8988T (cell line): Measurements from ENCODE around the gene CRIP1.

Source experiments
- DNase-seq: peaks from one replicate; pipeline ENCODE4 v3.0.0; 2011

Gene CRIP1

DNA sequence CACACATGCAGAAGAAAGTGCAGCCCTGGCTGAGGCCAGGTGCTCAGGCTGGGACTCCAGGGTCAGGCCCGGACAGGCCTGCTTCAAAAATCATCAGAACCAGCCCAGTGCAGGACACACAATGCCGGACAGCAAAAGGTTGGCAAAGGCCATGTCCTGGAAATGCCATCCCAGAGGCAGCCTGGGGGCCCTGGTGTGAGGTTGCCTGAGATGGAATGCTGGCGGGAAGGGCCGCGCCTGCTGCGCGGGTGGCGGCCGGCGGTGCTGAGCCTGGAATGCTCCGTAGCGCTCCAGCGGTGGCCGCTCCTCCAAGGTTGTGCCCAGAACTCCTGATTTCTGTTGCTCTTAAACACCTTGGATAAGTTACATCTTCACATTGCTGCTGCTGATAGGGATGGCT lies 33.7 kb upstream of the CRIP1 start:
- no peak for DNase-seq

DNA sequence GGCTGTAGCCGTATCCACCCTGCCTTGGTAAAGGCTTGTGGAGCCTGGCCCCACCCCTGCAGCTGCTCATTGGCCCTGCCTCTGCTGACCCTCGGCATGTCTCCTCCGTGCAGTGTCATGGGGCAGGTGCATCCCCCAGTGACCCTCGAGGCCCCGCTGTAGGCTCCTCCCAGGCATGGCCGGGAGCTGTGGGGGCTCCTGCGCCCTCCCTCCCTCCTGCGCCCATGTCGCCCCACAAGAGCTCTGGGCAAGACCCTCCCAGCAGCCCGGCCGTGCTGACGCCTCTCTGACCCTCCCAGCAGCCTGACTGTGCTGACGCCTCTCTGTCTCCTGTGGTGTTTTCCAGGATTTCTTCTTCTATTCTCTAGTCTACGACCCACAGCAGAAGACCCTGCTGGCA lies 32.8 kb upstream of the CRIP1 start:
- DNase-seq = no peak

DNA sequence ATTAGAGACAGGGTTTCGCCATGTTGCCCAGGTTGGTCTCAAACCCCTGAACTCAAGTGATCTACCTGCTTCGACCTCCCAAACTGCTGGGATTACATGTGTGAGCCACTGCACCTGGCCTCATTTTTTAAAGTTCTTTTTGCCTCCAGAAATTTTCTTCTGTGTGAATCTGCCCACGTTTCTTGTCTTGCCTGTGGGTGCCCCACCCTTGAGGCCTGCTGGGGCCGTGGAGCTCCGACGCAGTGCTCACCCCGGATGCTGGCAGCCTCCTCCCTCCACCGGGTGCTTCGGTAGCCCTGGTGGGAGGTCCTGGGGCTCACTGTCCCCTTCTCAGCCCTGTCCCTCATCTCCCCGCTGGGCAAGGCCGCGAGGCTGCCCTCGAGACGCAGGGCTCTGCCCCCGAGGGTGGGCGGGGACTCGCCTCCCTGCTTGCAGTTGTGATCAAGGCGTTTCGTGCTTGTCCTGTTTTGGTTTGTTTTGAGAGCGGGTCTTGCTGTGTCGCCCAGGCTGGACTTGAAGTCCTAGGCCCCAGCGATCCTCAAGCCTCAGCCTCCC lies 31.5 kb upstream of the CRIP1 start:
- no peak for DNase-seq

DNA sequence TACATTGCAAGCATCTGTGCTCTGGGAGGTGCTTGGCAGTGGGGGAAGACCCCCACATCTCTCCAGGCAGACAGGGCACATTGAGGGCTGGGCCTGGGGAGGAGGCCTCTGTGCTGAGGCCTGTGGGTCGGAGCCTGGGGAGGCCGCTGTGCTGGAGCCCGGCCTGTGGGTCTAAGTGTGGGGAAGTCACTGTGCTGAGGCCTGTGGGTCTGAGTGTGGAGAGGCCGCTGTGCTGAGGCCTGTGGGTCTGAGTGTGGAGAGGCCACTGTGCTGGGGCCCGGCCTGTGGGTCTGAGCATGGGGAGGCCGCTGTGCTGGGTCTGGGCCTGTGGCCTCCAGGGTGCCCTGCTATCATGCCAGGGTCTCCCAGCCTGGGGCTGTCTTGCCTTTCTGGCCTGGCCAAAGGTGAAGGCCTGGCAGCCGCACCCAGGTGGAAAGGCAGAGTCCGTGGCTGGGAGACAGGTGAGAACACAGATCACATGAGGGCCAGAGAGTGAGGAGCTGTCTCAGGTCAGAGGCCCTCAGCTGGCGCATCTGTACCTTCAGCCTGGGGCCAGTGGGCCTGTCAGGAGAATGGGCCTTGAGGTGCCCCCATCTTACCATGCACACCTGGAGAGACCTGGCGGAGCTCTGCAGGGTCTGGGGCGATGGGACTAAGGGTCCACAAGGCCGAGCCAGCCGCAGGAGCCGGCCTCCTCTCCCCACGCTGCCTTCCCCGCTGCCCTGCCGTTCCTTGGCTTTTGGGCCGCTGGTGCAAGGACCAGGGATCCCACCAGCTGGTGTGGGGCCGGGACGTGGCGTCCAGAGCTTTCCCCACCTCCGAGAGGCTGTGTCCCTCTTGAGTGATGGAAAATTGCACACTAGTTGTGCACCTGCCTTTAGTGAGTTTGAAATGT lies 30.7 kb upstream of the CRIP1 start:
- DNase-seq = no peak

DNA sequence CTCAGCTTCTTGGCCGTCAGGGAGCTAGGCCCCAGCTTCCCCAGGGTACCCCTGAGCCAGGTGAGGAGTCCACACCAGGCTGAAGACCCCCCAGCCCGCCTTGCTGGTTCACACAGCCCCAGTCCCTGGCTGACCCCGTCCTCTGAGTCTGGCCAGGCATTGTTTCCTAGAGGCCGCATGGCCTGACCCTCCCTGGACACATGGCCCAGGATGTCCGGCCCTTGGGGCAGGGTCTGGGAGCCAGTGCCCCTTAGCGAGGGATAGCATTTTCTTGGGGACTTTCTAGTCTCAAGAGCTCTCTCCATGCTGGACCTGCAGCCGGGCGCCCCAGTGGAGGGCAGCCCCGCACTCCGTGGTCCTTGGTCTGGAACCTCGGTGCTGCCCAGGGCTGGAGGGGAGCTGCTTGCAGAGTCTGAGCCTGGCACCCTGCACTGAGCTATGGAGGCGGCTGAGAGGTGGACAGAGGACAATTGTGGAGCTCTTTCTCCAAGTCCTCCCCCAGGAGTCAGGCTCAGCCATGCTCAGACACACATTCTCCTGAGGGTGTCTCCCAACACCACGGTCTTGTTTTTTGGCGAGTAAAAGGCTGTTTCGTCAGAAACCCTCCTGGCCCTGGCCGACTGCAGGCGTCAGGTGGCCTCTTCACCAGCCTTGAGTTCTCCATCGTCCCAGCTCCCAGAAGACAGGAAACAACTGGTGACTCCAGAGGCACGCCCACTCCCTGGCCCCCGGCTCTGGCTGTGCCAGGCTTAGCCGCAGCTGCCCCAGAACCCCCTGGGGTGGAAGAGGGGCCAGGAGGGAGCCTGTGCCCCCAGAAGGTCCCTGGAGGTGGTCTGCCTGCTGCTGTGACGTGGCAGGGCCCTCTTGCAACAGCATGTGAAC lies 29.7 kb upstream of the CRIP1 start:
- DNase-seq = no peak

DNA sequence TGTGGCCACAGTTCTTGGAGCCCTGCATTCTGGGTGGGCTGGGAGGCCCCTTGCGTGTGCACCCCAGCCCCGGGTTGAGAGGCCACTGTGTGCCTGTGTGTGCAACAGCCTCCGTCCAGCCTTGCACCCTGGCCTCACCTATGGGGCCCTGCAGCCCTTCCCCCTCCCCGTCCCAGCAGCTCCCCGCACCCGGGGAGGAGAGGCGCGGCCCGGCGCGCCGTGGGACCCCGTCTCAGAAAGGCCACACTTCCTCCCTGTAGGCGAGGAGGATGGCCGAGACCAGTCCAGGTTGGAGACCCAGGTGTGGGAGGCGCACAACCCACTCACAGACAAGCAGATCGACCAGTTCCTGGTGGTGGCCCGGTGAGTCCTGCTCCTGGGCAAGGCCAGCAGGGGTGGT lies 28.7 kb upstream of the CRIP1 start:
- no peak for DNase-seq

DNA sequence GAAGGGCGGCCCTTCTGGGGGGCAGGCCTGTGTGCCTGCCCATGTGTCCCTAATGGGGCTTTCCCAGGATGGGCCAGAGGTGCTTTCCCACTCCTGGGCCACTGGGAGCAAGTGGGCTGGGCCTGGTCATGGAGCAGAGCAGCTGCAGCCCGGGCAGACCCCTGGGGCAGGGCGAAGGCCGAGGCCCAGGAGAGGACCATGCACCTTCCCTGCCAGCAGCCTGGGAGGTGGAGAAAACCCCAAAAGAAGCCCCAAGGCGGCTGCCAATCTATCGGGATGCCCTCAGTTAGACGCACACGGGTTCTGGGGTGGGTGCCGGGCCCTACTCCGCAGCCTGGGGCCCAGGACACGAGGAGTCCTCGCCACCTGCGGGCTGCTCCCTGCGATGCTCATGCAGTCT lies 28.1 kb upstream of the CRIP1 start:
- DNase-seq = no peak

DNA sequence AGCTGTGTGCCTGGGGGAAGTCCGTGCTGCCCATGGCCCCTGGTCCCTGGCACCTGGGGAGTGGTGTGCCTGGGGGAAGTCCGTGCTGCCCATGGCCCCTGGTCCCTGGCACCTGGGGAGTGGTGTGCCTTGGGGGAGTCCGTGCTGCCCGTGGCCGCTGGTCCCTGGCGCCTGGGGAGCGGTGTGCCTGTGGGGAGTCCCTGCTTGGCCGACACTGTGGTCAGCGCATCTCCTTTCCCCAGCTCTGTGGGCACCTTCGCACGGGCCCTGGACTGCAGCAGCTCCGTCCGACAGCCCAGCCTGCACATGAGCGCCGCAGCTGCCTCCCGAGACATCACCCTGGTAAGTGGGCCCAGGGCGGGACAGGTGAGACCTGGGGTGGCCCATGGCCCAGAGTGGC lies 26.6 kb upstream of the CRIP1 start:
- no peak for DNase-seq

DNA sequence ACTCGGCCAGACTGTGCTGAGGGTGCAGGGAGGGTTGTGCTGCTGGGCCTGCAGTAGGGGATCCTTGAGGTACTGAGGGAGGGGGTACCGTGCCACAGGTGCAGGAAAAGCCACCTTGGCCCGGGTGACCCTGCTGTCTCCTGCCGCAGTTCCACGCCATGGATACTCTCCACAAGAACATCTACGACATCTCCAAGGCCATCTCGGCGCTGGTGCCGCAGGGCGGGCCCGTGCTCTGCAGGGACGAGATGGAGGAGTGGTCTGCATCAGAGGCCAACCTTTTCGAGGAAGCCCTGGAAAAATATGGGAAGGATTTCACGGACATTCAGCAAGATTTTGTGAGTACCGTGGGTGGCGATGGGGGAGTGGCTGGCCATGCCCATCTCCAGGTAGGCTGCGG lies 26.1 kb upstream of the CRIP1 start:
- no peak for DNase-seq

DNA sequence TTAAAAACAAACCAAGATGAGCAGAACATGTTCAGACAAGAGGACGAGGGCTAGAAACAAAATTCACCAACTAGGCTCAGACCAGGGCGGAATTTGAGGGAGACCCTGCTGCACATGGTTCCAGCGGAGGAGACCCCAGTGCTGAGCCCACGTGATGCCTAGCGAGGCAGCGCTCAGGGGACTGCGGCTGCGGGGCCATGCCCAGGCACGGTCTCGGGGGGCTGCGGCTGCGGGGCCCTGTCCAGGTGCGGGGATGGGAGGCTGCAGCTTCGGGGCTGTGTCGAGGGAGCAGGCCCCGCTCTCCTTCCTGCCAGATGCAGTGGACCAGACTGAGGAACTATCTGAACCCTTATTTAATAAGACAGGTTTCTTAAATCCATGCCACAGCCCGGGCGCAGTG lies 24.8 kb upstream of the CRIP1 start:
- DNase-seq = no peak

DNA sequence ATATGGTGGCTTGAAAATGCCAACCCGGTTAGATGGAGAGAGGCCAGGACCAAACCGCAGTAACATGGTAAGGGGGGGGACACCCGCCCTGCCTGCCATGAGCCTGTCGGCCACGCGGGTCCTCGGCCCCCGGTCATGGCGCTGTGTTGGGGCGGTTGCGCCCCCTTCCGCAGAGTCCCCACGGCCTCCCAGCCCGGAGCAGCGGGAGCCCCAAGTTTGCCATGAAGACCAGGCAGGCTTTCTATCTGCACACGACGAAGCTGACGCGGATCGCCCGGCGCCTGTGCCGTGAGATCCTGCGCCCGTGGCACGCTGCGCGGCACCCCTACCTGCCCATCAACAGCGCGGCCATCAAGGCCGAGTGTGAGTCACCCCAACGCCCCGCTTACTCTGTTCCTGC lies 22.2 kb upstream of the CRIP1 start:
- DNase-seq = no peak

DNA sequence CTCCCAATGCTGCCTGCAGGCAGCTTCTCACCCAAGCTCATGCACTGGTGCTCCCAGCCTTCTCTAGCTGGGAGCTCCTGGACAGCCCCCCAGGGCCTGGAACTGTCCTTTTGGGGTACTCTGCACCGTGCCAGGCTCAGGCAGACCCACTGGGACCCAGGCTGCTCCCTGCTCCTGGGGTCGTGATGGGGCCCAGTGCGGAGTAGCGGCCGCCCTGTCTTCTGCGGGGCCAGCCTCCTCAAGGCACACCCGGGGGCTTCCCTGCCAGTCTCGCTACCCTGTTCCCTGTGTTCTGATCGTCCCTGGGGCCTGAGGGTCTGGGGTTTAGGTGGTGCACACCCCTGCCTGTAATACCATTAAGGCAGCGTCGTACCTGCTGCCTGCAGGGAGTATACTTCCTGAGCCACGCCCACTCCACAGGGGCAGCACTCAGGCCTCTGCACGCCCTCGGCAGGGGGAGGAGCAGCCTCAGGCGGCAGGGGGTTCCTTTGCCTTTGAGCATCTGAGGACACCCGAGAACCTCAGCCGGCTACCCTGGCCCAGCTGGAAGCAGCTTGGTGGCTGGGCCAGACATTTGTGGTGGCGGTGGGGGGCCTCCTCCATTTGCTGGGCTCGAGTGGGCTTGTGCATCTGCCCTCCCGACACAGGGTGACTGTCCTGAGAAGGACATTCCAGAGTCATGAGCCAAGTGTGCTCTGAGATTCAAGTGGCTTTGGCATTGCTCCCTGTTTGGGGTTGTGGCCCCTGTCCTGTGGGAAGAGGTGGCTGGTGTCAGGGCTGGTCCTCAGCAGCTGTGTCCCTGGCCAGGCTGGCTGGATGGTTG lies 21.3 kb upstream of the CRIP1 start:
- DNase-seq = peak; percentile 93

DNA sequence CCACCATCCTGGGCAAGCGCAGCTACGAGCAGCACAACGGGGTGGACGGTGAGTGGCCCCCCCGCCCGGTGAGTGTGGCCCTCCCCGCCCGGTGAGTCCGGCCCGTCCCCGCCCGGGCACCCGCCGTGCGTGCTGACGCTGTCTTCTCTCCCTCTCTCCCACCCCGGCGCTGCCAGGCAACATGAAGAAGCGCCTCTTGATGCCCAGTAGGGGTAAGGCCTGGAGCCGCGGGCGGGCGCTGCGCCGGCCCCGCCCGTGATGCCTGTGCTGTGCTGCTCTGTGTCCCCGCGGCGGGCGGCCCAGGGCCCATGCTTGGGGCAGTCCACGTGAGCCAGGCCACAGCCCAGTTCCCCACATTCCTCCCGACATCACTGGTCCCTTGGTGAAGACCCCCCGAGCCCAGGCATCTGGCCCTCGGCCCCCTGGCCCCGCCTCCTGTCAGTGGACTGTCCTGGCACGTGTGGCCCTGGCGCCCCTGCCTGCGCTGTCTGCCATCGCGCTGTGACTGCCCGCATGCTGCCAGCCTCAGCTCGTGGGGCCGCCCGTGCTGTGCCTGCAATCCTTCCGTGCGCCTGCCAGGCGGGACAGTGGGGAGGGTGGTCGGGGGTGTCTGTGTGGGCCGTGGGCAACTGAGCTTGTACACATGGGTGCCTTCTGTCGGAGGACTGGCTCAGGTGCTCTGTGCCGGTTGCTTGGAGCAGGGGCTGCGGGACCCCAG lies 20.0 kb upstream of the CRIP1 start:
- no peak for DNase-seq

DNA sequence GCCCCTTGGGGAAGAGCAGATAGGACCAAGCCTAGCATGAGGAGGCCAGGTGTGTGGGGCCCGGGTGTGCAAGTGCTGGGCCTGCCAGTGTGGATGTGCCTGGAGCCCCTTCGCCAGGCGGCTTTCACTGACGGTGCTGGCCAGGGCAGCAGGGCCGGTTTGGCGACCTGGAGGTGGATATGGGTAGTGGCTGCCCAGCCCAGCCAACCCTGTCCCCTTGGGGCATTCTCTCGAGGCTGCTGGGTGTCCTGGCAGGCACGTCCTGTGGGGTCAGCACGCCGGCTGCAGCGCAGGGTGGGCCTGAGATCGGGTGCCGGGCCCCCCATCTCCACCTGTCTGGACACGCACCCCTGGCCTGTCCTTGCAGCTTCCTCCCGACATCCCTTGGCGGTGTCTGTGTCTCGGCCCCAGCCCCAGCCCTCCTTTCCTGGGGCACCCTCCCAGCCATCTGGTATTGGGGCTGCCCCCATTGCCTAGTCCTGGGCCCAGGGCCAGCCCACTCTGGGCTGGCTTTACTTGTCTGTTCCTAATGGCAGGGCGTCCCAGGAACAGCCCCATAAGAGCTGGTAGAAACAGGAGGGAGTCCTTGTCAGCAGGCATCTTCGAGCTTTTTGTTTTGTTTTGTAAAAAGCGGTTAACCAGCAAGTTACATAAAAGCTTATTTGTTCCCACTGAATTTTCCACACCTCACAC lies 19.3 kb upstream of the CRIP1 start:
- no peak for DNase-seq

DNA sequence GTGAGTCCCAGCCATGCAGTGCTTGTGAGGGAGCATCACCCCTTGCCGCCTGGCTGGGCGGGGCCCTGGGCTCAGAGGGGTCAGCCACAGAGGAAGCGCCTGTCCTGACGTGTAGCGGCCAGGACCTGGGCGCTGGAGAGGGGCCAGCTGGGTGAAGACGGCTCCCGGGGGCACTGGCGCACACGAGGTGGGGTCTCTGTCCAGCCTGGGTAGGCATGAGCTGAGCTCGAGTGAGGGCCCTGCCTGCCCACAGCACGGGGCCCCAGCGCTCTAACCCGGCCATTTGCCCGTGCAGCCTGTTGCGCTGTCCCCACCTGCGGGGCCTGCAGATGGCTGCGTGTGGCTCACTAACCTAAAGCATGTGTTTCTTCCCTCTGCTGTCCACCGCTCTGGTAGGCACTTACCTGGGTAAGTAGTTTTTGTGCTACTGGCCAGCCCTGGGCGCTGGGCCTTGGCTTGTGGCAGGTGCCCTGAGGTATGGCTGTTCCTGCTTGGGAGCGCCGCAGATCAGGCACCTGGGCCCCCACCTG lies 18.7 kb upstream of the CRIP1 start:
- DNase-seq = no peak

DNA sequence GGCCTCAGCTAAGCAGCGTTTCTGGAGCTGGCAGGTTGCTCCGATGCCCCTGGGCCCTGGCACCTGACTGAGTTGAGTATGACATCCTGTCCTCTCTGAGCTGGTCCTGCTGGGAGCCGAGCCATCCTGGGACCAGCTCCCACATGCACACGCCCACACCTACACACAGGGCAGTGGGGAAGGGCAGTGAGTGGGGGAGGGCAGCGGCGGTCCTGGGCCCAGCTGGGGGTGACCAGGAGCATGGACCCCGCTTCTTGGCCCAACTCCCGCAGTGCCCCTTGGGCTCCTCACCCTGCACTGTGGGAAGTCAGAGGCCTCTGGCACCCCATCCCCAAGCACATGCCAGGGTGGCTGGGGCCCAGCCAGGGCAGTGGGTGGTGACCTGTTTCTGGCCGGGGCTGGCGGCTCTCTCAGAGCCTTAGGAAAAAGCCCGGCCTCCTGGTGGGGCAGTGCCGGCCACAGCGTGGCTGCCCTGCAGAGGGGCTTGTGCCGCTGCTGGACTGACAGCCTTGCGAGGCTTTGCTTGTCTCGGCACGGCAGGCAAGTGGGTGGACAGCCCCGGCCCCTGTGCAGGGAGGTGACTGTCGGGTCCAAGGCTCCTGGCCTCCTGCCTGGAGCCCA lies 18.0 kb upstream of the CRIP1 start:
- no peak for DNase-seq

DNA sequence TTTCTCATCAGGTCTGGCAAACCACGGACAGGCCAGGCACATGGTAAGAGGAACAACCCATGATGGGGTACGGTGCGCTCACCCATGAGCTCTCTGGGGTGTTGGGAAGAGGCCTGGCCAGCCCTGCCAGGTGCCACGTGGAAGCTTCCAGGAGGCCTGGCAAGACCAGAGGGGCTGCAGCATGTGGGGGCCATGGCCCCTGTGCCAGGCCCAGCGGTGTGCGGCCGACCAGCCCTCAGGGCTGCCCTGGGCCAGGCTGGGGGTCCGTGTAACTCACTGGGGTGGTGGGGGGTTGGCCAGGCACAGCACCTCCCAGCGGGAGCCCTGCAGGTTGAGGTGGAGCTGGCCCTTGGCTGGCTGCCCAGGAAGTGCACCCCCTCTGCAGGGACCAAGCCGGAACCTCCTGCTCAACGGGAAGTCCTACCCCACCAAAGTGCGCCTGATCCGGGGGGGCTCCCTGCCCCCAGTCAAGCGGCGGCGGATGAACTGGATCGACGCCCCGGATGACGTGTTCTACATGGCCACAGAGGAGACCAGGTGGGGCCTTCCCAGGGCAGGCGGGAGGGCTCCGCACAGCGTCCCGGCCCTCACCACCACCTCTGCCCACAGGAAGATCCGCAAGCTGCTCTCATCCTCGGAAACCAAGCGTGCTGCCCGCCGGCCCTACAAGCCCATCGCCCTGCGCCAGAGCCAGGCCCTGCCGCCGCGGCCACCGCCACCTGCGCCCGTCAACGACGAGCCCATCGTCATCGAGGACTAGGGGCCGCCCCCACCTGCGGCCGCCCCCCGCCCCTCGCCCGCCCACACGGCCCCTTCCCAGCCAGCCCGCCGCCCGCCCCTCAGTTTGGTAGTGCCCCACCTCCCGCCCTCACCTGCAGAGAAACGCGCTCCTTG lies 17.0 kb upstream of the CRIP1 start:
- no peak for DNase-seq

DNA sequence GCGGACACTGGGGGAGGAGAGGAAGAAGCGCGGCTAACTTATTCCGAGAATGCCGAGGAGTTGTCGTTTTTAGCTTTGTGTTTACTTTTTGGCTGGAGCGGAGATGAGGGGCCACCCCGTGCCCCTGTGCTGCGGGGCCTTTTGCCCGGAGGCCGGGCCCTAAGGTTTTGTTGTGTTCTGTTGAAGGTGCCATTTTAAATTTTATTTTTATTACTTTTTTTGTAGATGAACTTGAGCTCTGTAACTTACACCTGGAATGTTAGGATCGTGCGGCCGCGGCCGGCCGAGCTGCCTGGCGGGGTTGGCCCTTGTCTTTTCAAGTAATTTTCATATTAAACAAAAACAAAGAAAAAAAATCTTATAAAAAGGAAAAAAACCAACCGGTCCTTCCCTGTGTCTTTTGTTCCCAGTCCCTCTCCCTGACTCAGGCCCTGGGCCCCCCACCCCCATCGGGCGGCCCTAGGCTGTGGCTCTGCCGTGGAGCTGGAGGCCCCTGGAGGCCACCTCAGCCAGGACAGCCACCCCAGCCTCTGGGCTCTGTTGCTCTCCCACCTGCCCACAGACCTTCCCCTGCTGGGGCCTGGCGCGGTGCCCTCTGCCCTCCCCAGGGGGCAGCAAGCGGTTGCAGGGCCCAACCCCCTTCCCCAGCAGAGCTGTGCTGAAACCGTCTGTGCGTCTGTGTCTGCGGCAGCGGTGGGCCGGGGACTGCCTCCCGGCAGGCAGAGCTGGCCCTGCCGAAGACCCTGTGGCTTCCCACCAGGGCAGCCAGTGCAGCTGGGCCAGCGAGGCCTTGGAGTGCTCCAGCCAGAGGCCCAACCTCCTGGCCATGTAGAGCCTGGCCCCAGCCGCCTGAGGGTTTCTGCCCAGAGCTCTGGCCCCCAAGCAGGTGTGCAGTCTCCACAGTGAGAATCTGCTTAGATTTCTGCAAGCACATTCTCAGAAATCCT lies 16.1 kb upstream of the CRIP1 start:
- no peak for DNase-seq
